Activated CD8-positive, alpha-beta T cell treated with anti-CD3 and anti-CD28 coated beads for 36 hours (primary cell): Measurements from ENCODE around the gene SIM1. TPM values are rescaled to one million over a fixed set of nuclear protein-coding genes. Genes with fewer than 3 reads are reported as not detected.

ENCODE experiments used
- ATAC-seq: fragments of 200-7000 bp; cut with Tn5 transposase; one replicate; pipeline ENCODE4 v1.10.0; 2021; ENCODE audit warnings: mild to moderate bottlenecking, moderate library complexity
- CTCF ChIA-PET: fragments of 350-600 bp; sonication (Branson Sonifier 250); formaldehyde crosslinking; loops from one replicate; lab custom pipeline; 2021; ENCODE audit warnings: antibody characterized with exemption; lab: Charles Lee
- POLR2A ChIA-PET: fragments of 350-600 bp; sonication (Branson Sonifier 250); formaldehyde crosslinking; loops from one replicate; lab custom pipeline; 2021; ENCODE audit warnings: antibody characterized with exemption; lab: Charles Lee
- DNase-seq: peaks from one replicate; pipeline ENCODE4 v3.0.0-alpha.2; 2020
- H3K27ac Mint-ChIP-seq: one replicate; pipeline ENCODE4 v1.8.0; 2021; ENCODE audit warnings: mild to moderate bottlenecking, mixed read lengths
- H3K27me3 Mint-ChIP-seq: one replicate; pipeline ENCODE4 v1.8.0; 2021; ENCODE audit warnings: mixed read lengths
- H3K36me3 Mint-ChIP-seq: one replicate; pipeline ENCODE4 v1.8.0; 2021; ENCODE audit warnings: low read depth, mixed read lengths
- H3K4me1 Mint-ChIP-seq: one replicate; pipeline ENCODE4 v1.8.0; 2021; ENCODE audit warnings: low read depth, mixed read lengths
- H3K4me3 Mint-ChIP-seq: one replicate; pipeline ENCODE4 v1.8.0; 2021; ENCODE audit warnings: mild to moderate bottlenecking, moderate library complexity, mixed read lengths
- H3K9me3 Mint-ChIP-seq: one replicate; pipeline ENCODE4 v1.8.0; 2021; ENCODE audit warnings: mixed read lengths
- CTCF ChIP-seq: fragments of 200-600 bp; IDR thresholded peaks from one replicate; pipeline ENCODE4 v1.8.0; 2022; ENCODE audit warnings: antibody characterized with exemption, mild to moderate bottlenecking
- intact Hi-C: fragments of 100-400 bp; cut with micrococcal nuclease; formaldehyde crosslinking; loops from one replicate; pipeline ENCODE4 v1.10.0; 2022
- total RNA-seq, 2 experiments: library from RNA; stranded (reverse); gene quantifications; one replicate each; pipeline ENCODE4 v1.2.3, GENCODE V29; 2021

The SIM1 gene
- total RNA-seq, 2 experiments from 2014 or later = not detected

- ChIA-PET CTCF (no interaction called here), POLR2A (no interaction called here)
- H3K4me1 Mint-ChIP-seq = no peaks in the 10 kb centered on the region
- H3K27ac Mint-ChIP-seq = no peak overlapping the region
- no peaks in the 10 kb centered on the region for H3K9me3 Mint-ChIP-seq
- no peaks in the 10 kb centered on the region for H3K36me3 Mint-ChIP-seq
- intact Hi-C loops = no loop called here
- H3K4me3 Mint-ChIP-seq = no peak overlapping the region
- DNase-seq (no peak), ATAC-seq (no peak)
- TF ChIP-seq CTCF = no peak
- H3K27me3 Mint-ChIP-seq = peaks cover 40% of the 10 kb centered on the region
Measured at GRCh38 chr6:100490065-100490464, 25.3 kb upstream of the SIM1 start.

GRCh38 chr6:100488244-100488643 is 23.5 kb upstream of the SIM1 start:
- ChIA-PET CTCF (no interaction called here), POLR2A (no interaction called here)
- DNase-seq (no peak), ATAC-seq (no peak)
- Mint-ChIP-seq H3K9me3 (no peaks in the 10 kb centered on the region), H3K27me3 (peaks cover 43% of the 10 kb centered on the region), H3K4me3 (no peak overlapping the region), H3K4me1 (no peaks in the 10 kb centered on the region), H3K27ac (no peak overlapping the region), H3K36me3 (no peaks in the 10 kb centered on the region)
- no peak for TF ChIP-seq CTCF
- intact Hi-C loops = no loop called here

- ATAC-seq (no peak), DNase-seq (no peak)
- TF ChIP-seq CTCF = no peak
- H3K27me3 Mint-ChIP-seq = peaks cover 39% of the 10 kb centered on the region
- ChIA-PET POLR2A (no interaction called here), CTCF (no interaction called here)
- H3K27ac Mint-ChIP-seq = no peak overlapping the region
- no peak overlapping the region for H3K4me3 Mint-ChIP-seq
- no peaks in the 10 kb centered on the region for H3K36me3 Mint-ChIP-seq
- H3K4me1 Mint-ChIP-seq = no peaks in the 10 kb centered on the region
- intact Hi-C loops = no loop called here
- H3K9me3 Mint-ChIP-seq = no peaks in the 10 kb centered on the region
Measured at GRCh38 chr6:100487638-100488037, 22.9 kb upstream of the SIM1 start.

- Mint-ChIP-seq H3K27ac (no peak overlapping the region), H3K36me3 (no peaks in the 10 kb centered on the region), H3K27me3 (peaks cover 32% of the 10 kb centered on the region), H3K4me1 (no peaks in the 10 kb centered on the region), H3K4me3 (no peak overlapping the region), H3K9me3 (no peaks in the 10 kb centered on the region)
- TF ChIP-seq CTCF = no peak
- intact Hi-C loops = no loop called here
- no peak for ATAC-seq
- CTCF ChIA-PET = no interaction called here
- DNase-seq = no peak
- POLR2A ChIA-PET = no interaction called here
Measured at GRCh38 chr6:100485268-100485667, 20.5 kb upstream of the SIM1 start.

- Mint-ChIP-seq H3K4me3 (no peak overlapping the region), H3K27me3 (peaks cover 29% of the 10 kb centered on the region), H3K9me3 (no peaks in the 10 kb centered on the region), H3K4me1 (no peaks in the 10 kb centered on the region), H3K27ac (no peak overlapping the region), H3K36me3 (no peaks in the 10 kb centered on the region)
- DNase-seq (no peak), ATAC-seq (no peak)
- intact Hi-C loops = loop anchor here (5.0 kb wide), 1 partner anchor 482 kb away; no protein-coding TSS in a partner anchor
- TF ChIP-seq CTCF = no peak
- ChIA-PET POLR2A (no interaction called here), CTCF (no interaction called here)
Measured at GRCh38 chr6:100484474-100484873, 19.8 kb upstream of the SIM1 start.
